ENCODE results near the gene DCTD.

GRCh38 chr4:182920676-182921075 lies 3.5 kb upstream of the DCTD start:
- TF ChIP-seq POLR2AphosphoS5 (IDR thresholded peaks at IDR 0.05; ENCODE audit: low read depth, low read length), result no peak
- TF ChIP-seq POLR2A (IDR thresholded peaks at IDR 0.05; ENCODE audit: low read depth, low read length), result no peak

All from GM12891 (cell line).